Nephron progenitor cell (in vitro differentiated cells): Measurements from ENCODE around the gene RARRES2.

Experiments used
- DNase-seq: peaks from one replicate; pipeline ENCODE4 v3.0.0; 2021
- H3K27ac Mint-ChIP-seq: 2 replicates; pipeline ENCODE4 v1.8.0; 2021; ENCODE audit warnings: mild to moderate bottlenecking, moderate library complexity, mixed read lengths
- H3K27me3 Mint-ChIP-seq: 2 replicates; pipeline ENCODE4 v1.8.0; 2021; ENCODE audit warnings: mild to moderate bottlenecking, low read depth, mixed read lengths; ENCODE audit not compliant: poor library complexity
- H3K36me3 Mint-ChIP-seq: 2 replicates; pipeline ENCODE4 v1.8.0; 2021; ENCODE audit warnings: low read depth, mixed read lengths
- H3K4me1 Mint-ChIP-seq: 2 replicates; pipeline ENCODE4 v1.8.0; 2021; ENCODE audit warnings: mixed read lengths
- H3K4me3 Mint-ChIP-seq: 2 replicates; pipeline ENCODE4 v1.8.0; 2021; ENCODE audit warnings: mild to moderate bottlenecking, moderate library complexity, mixed read lengths
- H3K9me3 Mint-ChIP-seq: 2 replicates; pipeline ENCODE4 v1.8.0; 2021; ENCODE audit warnings: mild to moderate bottlenecking, moderate library complexity, mixed read lengths
- CTCF ChIP-seq: fragments of 200-600 bp; sonication (generic); IDR thresholded peaks from 2 replicates; pipeline ENCODE4 v1.5.0; 2021; ENCODE audit warnings: antibody characterized with exemption

RARRES2 gene

GRCh38 chr7:150378115-150378852 is 36.9 kb upstream of the RARRES2 start:
- peak overlapping the region; percentile 75 for H3K4me3 Mint-ChIP-seq
- no peak for TF ChIP-seq CTCF
- peak overlapping the region; percentile 86 for H3K27ac Mint-ChIP-seq
- peak; percentile 62 for DNase-seq
- H3K36me3 Mint-ChIP-seq = peaks cover 16% of the 10 kb centered on the region
- peaks cover 8% of the 10 kb centered on the region for H3K27me3 Mint-ChIP-seq
- H3K4me1 Mint-ChIP-seq = peaks cover 81% of the 10 kb centered on the region
- no peaks in the 10 kb centered on the region for H3K9me3 Mint-ChIP-seq

- DNase-seq = no peak
- Mint-ChIP-seq H3K4me3 (peak overlapping the region; percentile 75), H3K27me3 (peaks cover 8% of the 10 kb centered on the region), H3K27ac (peak overlapping the region; percentile 86), H3K4me1 (peaks cover 81% of the 10 kb centered on the region), H3K9me3 (no peaks in the 10 kb centered on the region), H3K36me3 (peaks cover 23% of the 10 kb centered on the region)
- no peak for TF ChIP-seq CTCF
These were observed 36.2 kb upstream of the RARRES2 start for GRCh38 chr7:150377635-150378034.

GRCh38 chr7:150377196-150377595 is 35.8 kb upstream of the RARRES2 start:
- no peaks in the 10 kb centered on the region for H3K9me3 Mint-ChIP-seq
- H3K4me1 Mint-ChIP-seq = peaks cover 78% of the 10 kb centered on the region
- DNase-seq = no peak
- peak overlapping the region; percentile 75 for H3K4me3 Mint-ChIP-seq
- H3K36me3 Mint-ChIP-seq = peaks cover 25% of the 10 kb centered on the region
- H3K27me3 Mint-ChIP-seq = peaks cover 8% of the 10 kb centered on the region
- no peak for TF ChIP-seq CTCF
- H3K27ac Mint-ChIP-seq = peak overlapping the region; percentile 86

GRCh38 chr7:150376560-150376959 is 35.1 kb upstream of the RARRES2 start:
- Mint-ChIP-seq H3K4me3 (no peak overlapping the region), H3K9me3 (no peaks in the 10 kb centered on the region), H3K4me1 (peaks cover 72% of the 10 kb centered on the region), H3K36me3 (peaks cover 25% of the 10 kb centered on the region), H3K27me3 (peaks cover 8% of the 10 kb centered on the region), H3K27ac (peak overlapping the region; percentile 73)
- no peak for TF ChIP-seq CTCF
- DNase-seq = no peak

- peaks cover 26% of the 10 kb centered on the region for H3K36me3 Mint-ChIP-seq
- H3K27ac Mint-ChIP-seq = peak overlapping the region; percentile 73
- H3K9me3 Mint-ChIP-seq = no peaks in the 10 kb centered on the region
- DNase-seq = no peak
- H3K4me3 Mint-ChIP-seq = no peak overlapping the region
- H3K4me1 Mint-ChIP-seq = peaks cover 67% of the 10 kb centered on the region
- H3K27me3 Mint-ChIP-seq = peaks cover 8% of the 10 kb centered on the region
- no peak for TF ChIP-seq CTCF
These were observed 34.5 kb upstream of the RARRES2 start for GRCh38 chr7:150375662-150376521.
